ENCODE results near the gene NTMT2.
"Not testable (repeated sequence)": the region's sequence is repeated elsewhere in the genome, so short reads cannot be mapped to it uniquely, and the experiment has no call there.

Gene NTMT2

DNA sequence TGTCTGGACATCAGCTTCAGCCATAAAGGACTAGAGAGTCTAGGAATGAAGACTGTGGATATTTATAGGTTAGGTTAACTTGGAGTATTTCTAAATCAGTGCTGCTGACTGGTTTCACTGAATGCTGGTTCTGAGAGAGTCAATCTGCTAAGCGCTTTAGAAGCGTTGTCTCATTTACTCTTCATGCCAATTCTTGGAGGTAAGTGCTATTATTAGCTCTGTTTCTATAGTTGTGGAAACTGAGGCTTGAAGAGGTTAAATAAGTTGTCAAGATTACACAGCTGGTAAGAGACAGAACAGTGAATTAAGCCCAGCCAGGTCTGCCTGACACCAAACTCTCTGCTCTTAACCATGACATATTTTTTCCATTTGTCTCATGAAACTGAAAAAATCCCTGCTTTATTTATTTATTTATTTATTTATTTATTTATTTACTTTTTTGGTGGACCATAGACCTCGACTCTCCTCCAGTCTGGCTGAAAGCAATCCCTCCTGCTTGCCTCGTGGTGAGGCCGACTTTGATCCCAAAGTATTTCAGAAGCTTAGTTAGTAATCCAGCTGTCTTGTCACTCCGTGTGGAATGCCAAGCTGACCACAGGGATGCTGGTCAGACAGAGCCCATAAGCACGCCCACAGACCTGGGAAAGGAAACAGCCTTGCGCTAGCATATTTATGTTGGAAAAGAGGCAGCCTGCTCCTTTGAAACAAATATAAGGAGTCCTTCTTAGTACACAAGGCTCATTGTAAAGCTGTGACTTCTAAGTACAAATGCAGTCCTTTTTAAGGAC, 16.9 kb downstream of the NTMT2 start:
- no peak for DNase-seq

DNA sequence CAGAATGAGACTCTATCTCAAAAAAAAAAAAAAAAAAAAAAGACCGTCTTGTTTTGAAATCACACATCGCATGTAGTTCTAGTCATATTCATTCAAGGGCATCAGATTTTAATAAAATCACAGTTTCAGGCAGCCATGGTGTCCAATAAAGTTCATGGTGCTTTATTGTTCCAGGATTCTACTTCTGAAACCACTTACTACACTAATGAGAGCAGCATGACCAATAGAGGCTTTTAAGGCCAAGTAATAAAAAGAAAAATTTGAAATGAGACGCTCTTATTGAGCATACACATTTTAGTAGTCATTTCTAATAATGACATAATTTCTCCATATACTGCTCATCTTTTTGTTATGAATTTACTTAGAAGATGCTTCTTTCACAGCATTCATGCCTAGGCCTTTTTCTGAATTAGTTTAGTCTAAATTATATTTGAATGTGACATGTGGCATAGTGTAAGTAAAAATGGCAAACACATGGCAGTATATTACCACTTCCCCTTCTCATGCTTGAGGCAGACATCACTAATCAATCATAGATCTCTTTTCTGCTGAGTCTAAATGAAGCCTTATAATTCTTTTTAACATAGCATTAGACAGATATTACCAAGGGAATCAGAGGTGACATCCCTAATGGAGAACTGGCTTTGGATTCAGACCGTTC, 18.5 kb downstream of the NTMT2 start:
- no peak for DNase-seq

- DNase-seq = no peak
Measured at GRCh38 chr1:170166518-170167180, 20.9 kb downstream of the NTMT2 start.

GRCh38 chr1:170168265-170168664, 22.5 kb downstream of the NTMT2 start:
- no peak for DNase-seq

GRCh38 chr1:170170513-170170912, 24.8 kb downstream of the NTMT2 start:
- DNase-seq = not testable (repeated sequence)

DNA sequence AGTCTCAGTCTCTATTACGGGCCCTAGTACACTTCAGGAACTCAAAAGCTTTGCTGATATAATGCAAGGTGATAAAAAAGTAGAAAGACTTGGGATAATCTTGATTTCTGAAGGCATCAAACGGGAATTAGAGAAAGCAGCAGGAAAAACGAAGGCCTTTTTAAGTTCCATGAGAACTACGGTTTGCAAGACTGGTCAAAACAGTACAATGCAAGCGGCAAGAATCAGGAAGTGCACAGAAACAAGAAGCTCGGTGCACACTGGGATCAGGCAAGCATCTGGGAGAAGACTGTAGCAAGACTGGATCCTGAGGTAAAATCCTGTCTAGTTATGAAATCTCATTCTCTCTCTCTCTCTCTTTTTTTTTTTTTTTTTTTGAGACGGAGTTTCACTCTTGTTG, 28.6 kb downstream of the NTMT2 start:
- no peak for DNase-seq

- no peak for DNase-seq
Measured at GRCh38 chr1:170175041-170175440, 29.3 kb downstream of the NTMT2 start.

DNA sequence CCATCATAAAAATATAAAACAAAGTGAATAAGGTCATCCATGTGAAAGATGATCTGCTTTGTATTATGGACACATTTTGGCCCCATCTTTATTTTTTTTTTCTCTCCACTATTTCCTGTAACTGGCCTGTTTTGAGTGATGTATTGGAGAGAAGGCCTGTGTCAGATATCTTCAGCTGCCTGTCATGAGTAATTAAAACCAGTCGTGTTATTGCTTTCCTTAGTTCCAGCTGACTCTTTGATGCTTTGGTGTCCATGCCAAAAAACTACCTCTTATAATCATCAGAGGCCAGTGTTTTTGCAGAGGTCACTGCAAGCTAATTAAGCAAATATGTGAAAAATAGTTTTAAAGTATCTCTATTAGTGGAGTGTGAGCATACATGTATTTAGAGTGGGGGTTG, 29.7 kb downstream of the NTMT2 start:
- no peak for DNase-seq

GRCh38 chr1:170176772-170177171, 31.0 kb downstream of the NTMT2 start:
- DNase-seq = no peak

DNA sequence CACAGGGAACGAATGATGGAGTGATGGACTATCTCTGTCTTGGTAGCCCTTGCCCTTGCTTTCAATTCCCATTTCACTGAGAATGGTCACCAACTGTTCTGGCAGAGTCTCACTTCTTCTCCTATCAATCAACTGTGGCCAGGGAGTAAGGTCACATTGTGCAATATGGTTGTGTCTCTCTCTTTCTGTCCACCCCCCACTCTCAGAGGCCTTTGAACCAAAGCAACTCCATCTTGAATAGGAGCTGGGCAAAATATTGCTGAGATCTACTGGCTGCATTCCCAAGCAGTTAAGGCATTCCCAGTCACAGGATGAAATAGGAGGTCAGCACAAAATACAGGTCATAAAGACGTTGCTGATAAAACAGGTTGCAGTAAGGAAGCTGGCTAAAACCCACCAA, 36.7 kb downstream of the NTMT2 start:
- no peak for DNase-seq

- no peak for DNase-seq
Measured at GRCh38 chr1:170192546-170192945, 46.8 kb downstream of the NTMT2 start.

GRCh38 chr1:170194451-170194850, 48.7 kb downstream of the NTMT2 start:
- no peak for DNase-seq

DNA sequence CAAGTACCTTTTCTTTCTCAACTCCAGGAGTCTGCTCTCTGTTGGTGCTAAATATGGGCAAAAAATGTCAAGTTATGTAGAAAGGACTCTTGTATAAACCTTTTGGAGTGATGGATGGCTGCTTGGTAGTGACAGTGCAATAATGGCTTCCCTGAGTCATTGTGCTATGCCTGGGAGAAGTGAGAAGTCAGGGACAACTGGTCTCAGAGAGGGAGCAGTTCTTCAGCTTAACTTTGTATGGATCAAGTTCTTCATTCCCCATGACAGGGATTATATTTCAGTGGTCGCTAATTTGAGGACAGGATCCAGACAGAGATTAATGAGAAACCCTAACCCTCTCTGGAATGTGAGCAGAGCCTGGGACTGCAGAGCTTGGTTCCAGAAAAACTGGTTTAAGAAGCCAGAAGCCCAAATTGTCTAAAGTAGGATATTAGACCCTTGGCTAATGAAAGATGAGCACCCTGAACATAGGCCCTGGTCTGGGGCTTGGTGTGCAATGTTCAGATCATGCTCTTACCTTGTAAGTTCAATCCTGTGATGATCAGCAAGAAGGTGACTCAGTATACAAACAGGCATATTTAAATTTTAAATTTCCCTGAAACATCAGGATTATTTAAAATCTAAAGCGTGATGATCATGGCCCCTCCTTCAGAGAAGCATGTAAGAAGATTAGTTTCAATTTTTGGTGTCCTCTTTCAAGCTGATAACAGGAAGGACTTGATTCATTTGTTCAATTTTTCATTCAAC, 50.9 kb downstream of the NTMT2 start:
- DNase-seq = no peak

DNA sequence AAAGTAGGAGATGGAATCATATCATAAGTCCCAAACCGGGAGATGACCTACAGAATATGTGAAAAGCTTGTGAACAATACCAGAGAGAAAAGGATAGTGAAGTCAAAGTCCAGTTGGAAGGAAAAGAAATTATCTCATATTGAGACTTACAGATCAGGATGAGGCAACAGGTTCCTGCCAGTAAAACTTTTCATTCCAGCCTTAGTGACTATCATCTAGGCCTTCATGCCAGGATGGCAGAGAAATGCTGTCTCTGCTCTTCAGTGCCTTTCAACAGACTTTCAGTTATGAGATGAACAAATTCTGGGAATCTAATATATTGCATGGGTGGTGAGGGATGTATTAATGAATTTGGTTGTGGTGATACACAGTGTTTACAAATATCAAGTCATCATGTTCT, 52.3 kb downstream of the NTMT2 start:
- DNase-seq = no peak

- no peak for DNase-seq
Measured at GRCh38 chr1:170198584-170198983, 52.8 kb downstream of the NTMT2 start.

GRCh38 chr1:170200161-170200560, 54.4 kb downstream of the NTMT2 start:
- DNase-seq = no peak

DNA sequence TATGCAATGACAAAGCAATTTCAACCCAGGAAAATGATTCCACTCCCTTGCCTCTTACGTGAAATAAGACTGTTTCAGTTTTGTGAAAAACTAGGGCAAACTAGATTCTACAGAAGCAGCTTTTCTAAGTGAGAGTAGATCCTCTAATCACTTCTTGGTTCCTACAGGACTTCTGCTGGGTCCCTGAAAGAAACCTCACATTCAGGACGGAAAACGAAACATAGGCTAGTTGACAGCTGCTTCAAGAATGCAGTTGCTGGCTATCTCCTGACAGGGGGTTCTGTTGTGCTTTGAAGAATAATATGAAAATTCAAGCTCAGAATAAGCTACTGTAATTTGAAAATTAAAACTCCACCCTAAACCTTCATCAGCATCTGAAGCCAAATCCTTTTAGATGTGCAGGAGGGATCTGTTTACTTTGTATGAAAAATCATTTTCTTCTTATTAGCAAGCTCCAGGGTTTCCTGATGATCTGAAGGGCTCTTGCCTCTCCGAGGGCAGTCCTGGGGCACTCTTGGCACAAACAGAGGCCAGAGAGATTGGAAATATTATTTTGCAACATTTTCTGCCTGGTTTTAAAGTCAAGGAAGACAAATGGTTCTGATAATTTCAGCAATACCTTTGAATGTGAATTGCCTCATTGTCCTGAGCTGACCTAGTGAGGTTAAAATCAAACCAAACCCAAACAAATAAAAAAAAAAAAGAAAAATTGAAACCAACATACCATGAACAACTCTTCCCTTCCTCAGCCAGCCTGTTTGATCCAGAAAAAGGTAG, 55.0 kb downstream of the NTMT2 start:
- no peak for DNase-seq

DNA sequence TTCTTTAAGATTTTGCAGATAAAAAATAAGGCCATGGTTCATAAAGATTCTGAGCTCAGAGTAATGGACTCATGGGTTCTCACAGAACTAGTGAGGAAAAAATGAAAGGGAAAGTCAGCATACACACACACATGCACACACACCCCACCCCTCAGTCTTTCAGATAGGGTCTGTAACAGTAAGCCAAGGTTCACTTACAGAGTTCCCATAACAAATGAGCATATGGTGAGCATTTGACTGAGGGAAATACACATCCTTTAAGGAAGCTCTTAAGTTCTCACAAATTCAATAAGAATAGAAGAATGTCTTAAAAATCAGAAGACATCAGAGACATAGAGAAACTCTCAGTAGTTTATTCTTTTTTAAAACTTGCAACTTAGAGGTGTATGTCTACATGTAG, 57.9 kb downstream of the NTMT2 start:
- DNase-seq = no peak

GRCh38 chr1:170204121-170204520, 58.4 kb downstream of the NTMT2 start:
- DNase-seq = no peak

GRCh38 chr1:170205301-170205700, 59.5 kb downstream of the NTMT2 start:
- DNase-seq = no peak

GRCh38 chr1:170209125-170209524, 63.4 kb downstream of the NTMT2 start:
- DNase-seq = no peak

DNA sequence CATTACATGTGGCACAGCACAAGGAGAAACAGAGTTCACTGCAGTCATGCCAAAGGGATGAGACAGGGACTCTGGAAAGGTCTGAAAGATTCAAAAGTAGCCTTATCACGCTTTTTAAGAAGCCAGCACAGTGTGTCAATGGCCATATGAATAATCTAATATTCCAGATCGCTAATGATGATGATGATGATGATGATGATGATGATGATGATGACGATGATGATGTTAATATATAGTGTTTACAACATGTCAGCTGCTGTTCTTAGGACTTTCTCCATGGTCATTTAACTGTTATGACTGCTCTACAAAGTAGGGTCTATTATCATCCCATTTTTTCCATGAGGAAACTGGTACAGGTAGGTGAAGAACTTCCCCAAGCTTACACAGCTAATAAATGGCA, 64.4 kb downstream of the NTMT2 start:
- DNase-seq = no peak

GRCh38 chr1:170213596-170213995, 67.8 kb downstream of the NTMT2 start:
- no peak for DNase-seq

Measured in activated gamma-delta T cell treated with Interleukin-2 at 50 U/mL for 16 hours (primary cell).